NB4 (cell line): ENCODE results near the gene TEDDM1.

Experiments
- CTCF ChIP-seq: IDR thresholded peaks from one replicate; pipeline ENCODE4 v1.5.1; 2012; ENCODE audit warnings: low read depth, low read length
- POLR2A ChIP-seq: IDR thresholded peaks from 2 replicates; pipeline ENCODE4 v1.6.1; 2011; ENCODE audit warnings: mild to moderate bottlenecking; ENCODE audit not compliant: insufficient read length; ENCODE audit errors: extremely low read depth

GRCh38 chr1:182433580-182433979 is 33.1 kb upstream of the TEDDM1 start:
- no peak for TF ChIP-seq CTCF
- TF ChIP-seq POLR2A = no peak
